GM18861 (cell line): ENCODE results near the gene GPC6.
A peak's percentile ranks its signal among the peaks of the same experiment; 100 is the strongest.

Experiments used
- ATAC-seq: cut with Tn5 transposase; IDR thresholded peaks from one replicate; pipeline ENCODE4 v1.9.1; 2021; ENCODE audit not compliant: unreplicated experiment

Gene GPC6

DNA sequence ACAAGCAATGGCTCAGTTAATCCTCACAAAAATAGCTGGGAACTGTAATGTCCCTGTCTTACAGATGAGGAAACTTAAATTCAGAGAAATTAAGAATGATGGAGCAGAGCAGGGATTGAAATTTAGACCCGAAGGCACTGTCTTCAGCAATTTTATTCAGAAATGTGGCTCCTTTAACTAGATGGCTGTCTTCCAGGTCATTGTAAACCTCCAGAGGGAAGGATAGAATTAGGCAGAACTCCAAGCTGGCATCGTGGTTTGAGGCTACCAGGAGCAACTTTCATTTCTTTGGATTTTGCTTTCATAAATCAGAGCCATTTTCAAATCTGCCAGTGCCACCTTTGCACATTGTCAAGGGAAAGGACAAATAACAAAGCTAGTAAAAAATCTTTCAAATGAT lies 913.9 kb downstream of the GPC6 start:
- no peak for ATAC-seq

DNA sequence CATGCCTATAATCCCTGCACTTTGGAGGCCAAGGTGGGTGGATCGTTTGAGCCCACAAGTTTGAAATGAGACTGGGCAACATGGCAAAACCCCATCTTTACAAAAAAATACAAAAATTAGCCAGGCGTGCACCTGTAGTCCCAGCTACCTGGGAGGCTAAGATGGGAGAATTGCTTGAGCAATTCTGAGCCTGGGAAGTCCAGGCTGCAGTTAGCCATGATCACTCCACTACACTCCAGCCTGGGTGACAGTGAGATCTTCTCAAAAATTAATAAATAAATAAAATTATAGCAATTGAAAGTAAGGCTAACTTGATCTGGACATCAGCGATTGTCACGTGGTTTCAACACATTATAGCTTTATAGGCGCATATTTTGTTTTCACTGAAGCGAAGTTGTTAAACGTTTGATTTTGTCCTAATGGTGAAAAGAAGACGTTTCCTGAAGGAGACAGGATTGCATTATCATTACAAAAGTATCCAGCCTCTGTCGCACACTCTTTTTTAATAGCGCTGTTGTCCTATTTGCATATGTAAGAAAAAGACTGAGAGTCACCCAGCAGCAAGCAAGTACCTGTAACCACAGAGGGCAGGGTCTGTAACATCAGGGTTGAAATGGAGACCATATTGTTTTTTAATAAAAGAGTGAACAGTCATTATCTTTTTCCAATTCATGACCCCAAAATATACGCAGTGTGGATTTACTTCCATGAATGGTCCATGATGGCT lies 917.2 kb downstream of the GPC6 start:
- ATAC-seq: no peak

DNA sequence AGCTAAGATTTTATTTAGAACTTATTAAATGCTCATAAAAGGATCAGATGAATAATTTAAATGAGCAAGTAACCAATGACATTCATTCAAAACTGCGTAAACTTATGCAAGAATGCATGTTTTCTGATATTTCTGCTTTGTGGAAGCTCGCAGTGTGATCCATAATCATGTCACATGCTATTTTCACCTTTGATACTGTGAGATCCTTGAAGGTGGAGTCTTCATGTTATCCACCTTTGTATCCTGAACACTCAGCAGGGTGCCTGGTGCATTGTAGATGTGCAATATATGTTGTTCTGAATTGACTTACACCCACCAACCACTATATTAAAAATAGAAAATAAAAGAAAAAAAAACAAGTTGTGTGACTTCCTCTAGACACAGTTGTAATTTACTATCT lies 919.4 kb downstream of the GPC6 start:
- no peak for ATAC-seq

DNA sequence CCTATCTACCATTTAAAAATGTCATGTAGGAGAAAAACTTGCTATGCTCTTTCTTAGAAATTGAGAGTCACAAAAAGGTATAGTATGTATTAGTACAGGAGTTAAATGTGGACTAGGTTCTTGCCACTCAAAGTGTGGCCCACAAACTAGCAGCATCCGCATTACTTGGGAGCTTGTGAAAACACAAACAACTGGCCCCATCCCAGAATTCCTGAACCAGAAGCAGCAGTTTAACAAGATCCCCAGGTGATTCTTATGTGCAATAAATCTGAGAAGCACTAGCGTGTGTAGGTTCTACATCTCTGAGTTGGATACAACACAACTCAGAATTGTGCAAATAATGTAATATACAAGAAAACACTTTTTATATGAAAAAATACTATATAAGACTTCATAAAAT lies 927.0 kb downstream of the GPC6 start:
- no peak for ATAC-seq

DNA sequence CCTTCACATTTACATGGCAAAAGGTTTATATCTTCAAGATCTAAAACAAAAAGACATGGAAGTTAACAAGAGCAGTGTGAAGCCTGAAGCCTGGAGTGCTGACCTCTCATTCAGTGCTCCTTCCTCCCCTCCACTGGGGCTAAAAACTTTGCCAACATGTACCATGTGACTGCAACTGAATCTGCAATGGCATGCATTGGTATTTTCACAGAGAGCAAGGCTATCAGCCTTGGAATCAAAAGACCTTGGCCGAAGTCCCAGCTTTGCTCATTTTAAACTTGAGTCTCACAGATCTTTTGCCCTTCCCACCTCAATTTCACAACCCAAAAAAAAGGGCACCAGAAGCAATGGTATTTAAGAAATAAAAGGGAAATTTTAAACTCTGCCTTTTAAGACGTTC lies 927.8 kb downstream of the GPC6 start:
- no peak for ATAC-seq

DNA sequence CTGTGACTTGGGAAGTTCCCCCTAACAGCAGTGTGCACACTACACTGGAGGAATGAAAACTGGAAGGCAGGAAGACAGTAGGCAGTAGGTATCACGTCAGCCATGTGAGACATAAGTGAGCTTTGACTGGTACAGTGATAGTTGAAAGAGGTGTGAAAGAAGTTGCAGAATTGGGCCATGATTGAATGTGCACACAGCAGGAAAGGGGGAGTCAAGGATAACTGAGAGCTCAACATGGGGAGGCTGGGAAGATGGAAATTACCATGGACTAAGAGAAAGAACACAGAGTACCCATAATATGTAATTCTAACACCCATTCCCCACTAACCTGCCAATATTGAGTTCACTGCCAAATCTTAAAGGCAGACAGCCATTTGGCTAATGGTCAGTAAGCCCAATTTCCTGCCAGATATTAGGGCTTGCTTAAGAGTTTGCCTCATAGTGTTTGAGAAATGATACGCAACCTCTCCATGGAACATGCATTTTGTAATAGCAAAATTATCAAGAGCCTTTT lies 931.2 kb downstream of the GPC6 start:
- ATAC-seq: no peak

DNA sequence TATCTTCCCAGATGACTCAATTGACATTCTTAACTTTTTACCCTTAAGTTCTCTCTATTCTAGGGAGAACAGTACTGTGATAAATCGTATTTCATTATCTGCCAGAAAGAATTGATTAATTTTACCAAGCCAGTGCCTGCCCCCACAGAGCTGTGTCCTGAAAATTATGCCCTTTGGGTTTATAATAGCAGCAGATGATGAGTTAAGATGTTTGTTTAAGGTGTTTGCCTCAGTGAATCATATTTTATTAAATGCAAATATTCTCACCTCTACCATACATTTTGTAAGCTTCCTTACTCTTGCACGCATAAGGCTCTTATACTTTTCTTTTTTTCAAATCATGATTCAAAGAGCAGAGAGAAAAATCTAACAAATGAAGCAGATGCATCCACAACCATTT lies 934.3 kb downstream of the GPC6 start:
- no peak for ATAC-seq

DNA sequence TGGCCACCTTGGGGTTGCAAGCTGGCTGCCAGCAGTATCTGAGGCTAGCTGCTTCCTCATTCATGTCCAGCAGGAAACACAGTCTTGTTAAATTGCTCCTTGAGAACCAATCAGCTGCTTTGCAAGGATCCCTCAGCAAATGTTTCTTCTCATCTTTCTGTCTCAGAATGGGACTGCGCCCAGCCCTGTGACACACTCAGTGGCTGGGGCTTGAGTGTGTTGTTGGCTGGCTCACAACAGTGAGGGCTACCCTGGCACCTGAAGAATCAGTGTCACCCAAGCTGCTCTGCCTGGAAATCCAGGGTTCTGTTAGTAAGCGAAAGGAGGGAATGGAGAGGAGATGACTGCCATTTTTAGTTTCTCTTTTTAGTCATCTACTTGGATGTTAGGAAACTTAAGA lies 935.7 kb downstream of the GPC6 start:
- ATAC-seq: no peak

DNA sequence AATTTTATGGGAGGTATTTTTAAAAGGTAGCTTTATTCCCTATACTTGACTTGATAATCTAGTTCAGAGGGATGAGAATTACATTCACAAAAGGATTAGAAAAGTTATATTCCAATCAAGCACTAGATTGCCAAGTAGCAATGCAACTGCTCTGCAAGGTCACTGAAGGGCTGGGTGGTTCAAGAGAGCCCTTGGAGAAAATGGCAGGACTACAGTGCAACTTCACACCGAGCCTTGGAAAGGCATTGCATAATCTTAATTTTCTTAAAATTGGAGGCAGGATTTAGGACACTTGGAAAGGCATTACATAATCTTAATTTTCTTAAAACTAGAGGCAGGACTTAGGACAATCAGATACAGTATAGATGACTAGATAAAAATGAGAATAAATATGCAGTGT lies 936.9 kb downstream of the GPC6 start:
- ATAC-seq: no peak

DNA sequence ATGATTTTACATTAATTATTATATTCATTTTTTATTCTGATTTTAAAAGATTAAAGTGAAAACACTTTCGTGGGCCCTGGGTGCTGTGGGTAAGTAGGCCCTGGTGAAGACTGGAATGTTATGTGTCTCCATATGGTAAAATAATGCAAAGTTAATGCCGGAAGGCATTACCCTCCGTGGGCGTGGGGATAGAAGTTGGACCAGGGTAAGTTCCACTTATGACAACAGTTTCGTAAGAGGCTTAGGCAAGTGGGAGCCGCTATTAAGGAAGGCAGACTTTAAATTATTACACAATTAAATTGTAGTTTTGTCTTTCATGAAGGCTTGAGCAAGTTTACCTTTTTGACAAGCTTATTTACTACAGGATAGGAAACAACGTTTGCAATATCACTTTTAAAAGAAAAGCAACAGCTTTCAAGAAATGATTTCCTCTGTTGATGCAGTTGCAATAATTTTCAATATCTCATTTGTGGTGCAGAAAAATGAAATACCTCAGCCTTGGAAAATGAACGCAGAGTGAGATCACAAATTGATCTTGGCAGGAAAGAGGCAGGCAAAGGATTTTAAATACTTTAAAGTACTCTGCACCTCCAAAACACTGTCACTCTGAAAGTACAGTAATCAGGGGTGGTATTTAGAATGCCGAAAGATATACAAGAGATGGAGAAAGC lies 942.3 kb downstream of the GPC6 start:
- no peak for ATAC-seq

DNA sequence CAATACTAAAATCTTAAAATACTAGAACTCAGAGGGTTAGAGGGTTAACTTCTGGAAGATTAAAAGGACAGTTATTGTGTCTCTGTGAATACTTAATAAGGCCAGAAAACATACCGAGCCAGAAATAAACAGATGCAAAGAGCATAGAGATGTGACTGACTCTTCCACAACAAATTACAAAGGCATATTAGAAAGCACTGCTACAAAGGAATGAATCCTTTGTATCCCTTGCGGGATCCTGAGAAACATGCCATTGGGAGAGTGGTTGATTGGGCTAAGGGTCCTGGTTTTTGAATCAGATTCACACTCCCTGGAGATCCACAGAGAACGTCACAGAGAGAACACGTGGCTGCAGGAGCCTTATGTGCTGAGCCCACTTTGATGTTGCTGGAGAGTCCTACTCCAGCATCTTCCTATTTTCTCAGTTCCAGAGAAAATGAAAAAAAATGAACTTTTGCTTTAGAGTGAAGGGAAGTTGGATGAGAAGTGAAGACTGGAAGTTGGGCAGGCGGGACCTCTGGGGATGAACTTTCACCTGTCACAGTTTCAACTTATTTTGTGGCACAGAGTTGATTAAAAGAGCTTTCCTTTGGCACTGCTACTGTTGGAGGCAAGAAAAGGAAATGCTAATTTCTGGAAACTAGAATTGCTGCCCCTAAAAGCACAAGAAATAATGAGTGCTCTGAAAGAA lies 943.0 kb downstream of the GPC6 start:
- ATAC-seq: no peak

DNA sequence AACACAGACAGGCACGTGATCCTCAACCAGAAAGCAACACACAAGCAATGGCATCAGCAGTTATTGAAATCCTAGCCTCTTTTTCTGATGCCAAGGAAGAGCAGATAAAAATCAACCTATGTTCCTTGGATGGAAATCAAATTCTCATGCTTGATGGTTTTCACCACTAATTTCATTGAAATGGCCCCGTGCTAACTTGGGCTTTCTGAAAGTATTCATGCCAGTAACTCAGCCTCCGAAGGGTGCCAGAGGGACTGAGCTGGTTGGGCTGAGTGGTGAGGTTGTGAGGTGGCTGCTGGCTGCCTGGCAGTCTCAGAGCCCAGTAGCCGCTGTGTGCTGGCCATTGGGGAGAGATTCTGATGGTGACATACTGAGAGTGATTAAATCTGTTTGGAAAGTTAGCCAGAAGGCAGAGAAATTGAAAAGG lies 943.6 kb downstream of the GPC6 start:
- ATAC-seq: no peak

DNA sequence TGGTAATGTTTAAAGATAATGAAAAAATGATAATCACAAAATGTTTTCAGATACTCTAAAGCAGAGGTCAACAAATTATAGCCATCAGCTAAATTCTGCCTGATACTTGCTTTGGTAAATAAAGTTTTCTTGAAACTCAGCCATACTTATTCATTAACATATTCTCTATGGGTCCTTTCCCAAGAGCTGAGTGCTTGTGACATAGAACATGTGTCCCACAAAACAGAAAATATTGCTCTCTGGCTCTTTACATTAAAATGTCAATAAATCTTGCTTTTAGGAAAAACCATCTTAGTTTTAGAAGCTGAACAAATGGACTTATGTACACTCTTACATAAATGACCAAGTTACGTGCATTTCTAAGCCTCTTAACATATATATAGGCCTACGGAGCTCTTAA lies 945.8 kb downstream of the GPC6 start:
- no peak for ATAC-seq

DNA sequence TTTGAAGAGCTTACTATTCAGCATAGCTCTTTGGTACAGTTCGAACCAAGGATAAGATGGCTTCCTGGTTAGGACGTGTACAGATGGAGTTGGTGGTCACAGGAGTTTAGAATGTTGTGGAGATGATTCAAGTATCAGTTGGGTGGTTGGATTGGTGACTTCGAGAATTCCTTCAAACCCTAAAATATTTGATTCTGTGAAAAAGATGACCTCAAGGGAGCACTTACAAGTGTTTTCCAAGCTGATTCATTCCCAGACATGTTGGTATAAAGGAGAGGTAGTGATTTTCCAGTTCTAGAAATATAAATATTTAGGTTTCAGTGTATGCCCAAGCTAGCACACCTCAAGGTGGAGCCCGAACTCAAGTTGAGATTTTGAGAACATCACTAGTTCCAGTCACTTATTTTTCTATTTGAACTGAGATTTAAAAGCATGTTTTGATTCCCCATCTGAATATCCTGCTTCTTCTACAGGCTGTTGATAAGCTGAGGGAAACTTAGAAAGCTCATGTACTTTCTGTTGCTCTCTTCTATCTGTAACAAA lies 946.8 kb downstream of the GPC6 start:
- ATAC-seq: no peak

DNA sequence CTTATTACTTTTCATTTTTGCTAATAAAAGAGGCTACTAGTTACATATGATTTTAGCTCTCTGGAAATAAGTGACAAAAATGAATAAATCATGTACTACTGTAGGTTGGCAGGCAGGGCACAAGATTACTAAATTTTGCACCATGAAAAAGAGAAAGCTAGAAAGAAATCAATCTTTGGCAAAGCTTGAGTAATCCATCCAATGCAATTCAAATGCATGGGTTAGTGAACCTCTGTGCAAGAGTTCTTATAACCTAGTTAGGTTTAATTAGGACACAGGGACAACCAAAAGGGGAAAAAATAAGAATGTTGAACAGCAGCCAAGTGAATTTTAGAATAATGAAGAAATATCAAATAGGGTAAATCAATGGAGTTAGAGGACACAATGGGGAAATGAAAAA lies 947.4 kb downstream of the GPC6 start:
- no peak for ATAC-seq

DNA sequence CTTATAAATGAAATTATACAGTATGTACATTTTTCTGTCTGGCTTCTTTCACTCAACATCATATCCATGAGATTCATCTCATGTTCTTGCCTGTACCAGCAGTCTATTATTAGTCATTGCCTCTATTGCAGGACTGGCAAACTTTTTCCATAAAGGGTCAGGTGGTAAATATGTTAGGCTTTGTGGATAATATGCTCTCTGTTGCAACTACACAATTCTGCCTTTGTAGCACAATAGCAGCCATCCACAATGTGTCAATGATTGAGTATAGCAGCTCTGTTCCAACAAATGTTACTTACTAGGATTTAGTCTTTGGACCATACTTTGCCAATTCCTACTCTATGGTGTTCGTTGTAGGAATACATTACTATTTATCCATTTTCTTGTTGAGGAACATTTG lies 948.5 kb downstream of the GPC6 start:
- no peak for ATAC-seq

DNA sequence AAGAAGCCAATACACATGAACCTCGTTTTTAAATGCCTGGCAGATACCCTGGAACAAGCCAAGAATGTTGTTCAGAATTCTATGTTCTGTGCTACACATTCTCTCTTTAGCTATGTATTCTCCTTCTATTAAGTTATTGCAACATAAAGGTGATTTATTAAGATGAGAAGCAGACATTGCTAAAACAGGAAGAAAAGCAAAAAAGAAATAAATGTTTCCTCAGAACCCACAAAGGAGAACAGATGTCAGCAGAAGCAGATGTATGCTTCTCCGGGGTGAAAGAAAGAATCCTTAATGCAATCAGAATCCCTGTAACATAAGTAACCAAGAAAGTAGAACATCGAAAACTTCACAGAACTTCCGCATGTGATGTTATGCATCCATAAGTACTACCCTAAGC lies 950.0 kb downstream of the GPC6 start:
- ATAC-seq: no peak

DNA sequence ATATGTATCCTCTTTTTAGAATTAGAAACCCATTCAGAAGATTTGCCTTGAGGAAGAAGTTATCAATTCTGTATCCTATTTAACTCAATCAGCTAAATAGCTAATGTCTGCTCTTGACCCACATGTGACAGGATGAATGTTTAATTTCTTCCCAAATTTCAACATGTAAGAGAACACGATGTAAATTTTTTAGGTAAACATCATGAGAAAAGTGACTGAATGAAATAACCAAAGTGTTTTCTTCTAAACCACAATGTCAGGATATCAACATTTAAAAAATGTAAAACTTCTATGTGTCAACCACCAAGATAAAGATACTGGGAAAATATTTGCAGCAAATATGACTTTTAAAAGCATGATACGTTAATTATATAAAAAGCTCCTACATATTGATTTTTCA lies 950.4 kb downstream of the GPC6 start:
- no peak for ATAC-seq

DNA sequence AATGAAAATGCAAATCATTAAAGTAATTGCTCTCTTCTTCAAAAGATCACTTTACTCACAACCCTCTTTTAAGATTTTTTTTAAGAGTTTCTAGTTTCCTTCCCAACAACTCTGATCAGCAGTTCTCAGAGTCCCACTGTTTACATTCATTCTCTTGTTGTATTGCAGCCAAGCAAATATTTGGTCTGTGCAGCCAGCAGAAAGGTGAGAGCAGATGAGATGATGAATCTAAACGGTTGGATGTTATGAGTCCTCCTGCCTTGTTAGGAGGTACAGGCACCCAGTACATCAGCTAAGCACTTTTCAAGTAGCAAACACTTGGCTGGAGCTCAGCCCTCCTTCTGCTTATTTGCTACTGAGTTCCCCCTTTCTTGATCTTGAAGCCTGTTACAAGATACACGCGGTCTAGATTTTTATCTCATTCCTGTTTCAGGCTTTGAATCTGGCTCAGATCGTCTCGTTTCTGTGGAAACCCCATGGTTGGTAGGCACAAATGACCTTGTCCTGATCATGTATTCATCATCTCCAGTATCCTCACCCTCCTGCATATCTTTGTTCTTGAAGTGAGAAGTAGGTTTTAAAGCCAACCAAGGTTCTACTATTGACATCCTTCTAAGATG lies 952.1 kb downstream of the GPC6 start:
- no peak for ATAC-seq

DNA sequence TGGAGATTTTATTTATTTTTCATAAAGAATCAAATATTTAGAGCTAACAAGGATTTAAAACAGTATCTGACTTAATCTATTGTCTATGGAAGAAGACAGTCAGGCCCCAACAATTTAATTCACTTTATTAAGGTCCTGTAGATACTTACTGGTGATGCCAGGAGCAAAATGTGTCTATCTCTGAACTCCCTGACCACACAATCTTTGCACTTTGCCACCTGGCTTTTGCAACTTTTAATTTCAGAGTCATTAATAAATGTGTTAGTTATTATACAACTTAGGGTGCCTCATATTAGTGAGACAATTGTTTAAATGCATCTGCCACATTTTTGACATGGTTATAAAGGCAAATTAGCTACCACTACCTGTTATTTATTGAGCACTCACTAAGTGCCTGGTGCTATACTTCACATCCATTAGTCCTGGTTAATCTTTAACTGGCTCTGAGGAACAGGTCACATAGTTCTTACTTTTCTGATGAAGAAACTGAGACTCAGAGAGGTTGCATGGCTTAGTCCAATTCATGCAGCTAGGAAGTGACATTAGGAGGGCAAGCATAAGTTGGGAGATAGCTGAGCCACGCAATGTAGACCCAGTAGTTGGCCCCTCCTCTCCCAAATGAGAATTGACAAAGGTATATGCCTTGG lies 955.0 kb downstream of the GPC6 start:
- peak; percentile 68 for ATAC-seq
